Naive thymus-derived CD8-positive, alpha-beta T cell (primary cell): ENCODE results near the gene CYP24A1. TPM values are rescaled to one million over a fixed set of nuclear protein-coding genes. Genes with fewer than 3 reads are reported as not detected.
"Not testable (repeated sequence)": the region's sequence is repeated elsewhere in the genome, so short reads cannot be mapped to it uniquely, and the experiment has no call there.

Source experiments
- ATAC-seq, 2 donors: fragments of 150-1000 bp; cut with Tn5 transposase in 1 of 2; sonication (Bioruptor Pico), chemical (Tn5 transposase) in 1 of 2; 1 replicate in 1 of 2; 2 replicates in 1 of 2; pipeline ENCODE4 v1.10.0; 2021; ENCODE audit warnings: mild to moderate bottlenecking in 2 of 2, moderate library complexity in 2 of 2
- POLR2A ChIA-PET: fragments of 350-600 bp; sonication (Branson Sonifier 250); formaldehyde crosslinking; loops from one replicate; lab custom pipeline; 2021; ENCODE audit warnings: antibody characterized with exemption; lab: Charles Lee
- DNase-seq, 10 donors: peaks; one replicate each; pipeline versions ENCODE4 v3.0.0 to v3.0.0-alpha.2; 2020 to 2022
- H3K27ac Mint-ChIP-seq, 10 donors: one replicate each; pipeline ENCODE4 v1.8.0; 2020 to 2022; ENCODE audit warnings: mild to moderate bottlenecking in 10 of 10, mixed read lengths in 10 of 10, moderate library complexity in 4 of 10, inconsistent platforms in 1 of 10
- H3K27me3 Mint-ChIP-seq, 5 donors: one replicate each; pipeline ENCODE4 v1.8.0; 2021 to 2022; ENCODE audit warnings: mixed read lengths in 5 of 5
- H3K36me3 Mint-ChIP-seq, 3 donors: one replicate each; pipeline ENCODE4 v1.8.0; 2020 to 2022; ENCODE audit warnings: mixed read lengths in 3 of 3, mild to moderate bottlenecking in 2 of 3, inconsistent platforms in 1 of 3
- H3K4me1 Mint-ChIP-seq, 4 donors: one replicate each; pipeline ENCODE4 v1.8.0; 2021 to 2022; ENCODE audit warnings: mixed read lengths in 4 of 4
- H3K4me3 Mint-ChIP-seq, 10 donors: one replicate each; pipeline ENCODE4 v1.8.0; 2020 to 2022; ENCODE audit warnings: mild to moderate bottlenecking in 10 of 10, mixed read lengths in 10 of 10, moderate library complexity in 6 of 10, inconsistent platforms in 1 of 10
- H3K9me3 Mint-ChIP-seq, 9 donors: one replicate each; pipeline ENCODE4 v1.8.0; 2020 to 2022; ENCODE audit warnings: mixed read lengths in 9 of 9, mild to moderate bottlenecking in 3 of 9, inconsistent platforms in 1 of 9, moderate library complexity in 1 of 9
- polyA plus RNA-seq, 3 donors: library from polyadenylated mRNA; unstranded; fragments of 300-500 nt; fragmentation: Illumina TruSeq; gene quantifications; one replicate each; pipeline ENCODE4 v1.2.3, GENCODE V29; 2021
- total RNA-seq, 8 experiments: library from RNA in 2 of 8; stranded (reverse) in 2 of 8; gene quantifications; one replicate each; pipeline ENCODE4 v1.2.3 and lab custom pipeline; 2021 to 2026

Gene CYP24A1
- total and polyA plus RNA-seq, 5 experiments from 2014 or later: 0.47 TPM; not detected in 4

DNA sequence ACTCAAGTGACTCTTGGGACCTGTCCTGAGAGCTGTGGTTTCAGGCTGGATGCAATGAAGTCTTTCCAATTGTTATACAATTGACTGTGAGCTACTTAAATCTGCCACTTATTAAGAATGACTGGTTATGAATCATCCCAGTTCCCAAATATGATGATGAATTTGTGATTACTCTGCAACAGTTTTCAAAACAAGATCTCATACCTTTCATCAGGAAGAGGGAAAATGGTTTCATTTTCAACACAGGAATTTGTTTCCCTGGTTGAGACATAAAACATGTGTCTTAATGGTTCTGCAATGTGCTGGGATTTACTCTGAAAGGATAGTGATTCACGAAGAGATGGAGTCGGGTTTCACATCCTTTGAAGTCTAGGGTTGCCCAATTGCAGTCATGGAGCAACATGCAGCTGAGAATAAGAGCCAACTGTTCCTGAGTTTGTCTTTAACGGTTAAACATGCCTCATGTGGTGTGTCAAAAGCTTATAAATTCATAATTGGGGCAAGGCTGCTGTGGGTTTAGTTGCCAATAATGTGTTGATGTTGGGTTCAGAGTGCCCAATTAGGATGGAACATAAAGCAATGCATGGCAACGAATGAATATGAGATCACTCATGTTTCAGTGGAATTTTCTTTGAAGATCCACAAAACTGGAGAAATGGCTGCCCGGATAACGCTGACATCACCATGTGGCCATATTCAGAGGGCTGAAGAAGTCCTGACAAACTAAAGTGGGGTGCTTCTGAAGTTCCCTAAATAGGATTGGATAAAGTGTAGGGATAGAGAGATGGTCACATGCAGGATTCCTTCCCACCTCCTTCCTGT lies 41.0 kb downstream of the CYP24A1 start:
- H3K36me3 Mint-ChIP-seq: peaks cover 0 to 4% (median 0%) of the 10 kb centered on the region in 3 donors
- no peak overlapping the region for H3K27ac Mint-ChIP-seq
- peaks cover 0 to 8% (median 1%) of the 10 kb centered on the region in 9 donors for H3K9me3 Mint-ChIP-seq
- no peak overlapping the region for H3K4me3 Mint-ChIP-seq
- POLR2A ChIA-PET: no interaction called here
- no peak for DNase-seq
- H3K4me1 Mint-ChIP-seq: no peaks in the 10 kb centered on the region
- no peak for ATAC-seq
- peaks cover 2 to 12% (median 8%) of the 10 kb centered on the region in 5 donors for H3K27me3 Mint-ChIP-seq

DNA sequence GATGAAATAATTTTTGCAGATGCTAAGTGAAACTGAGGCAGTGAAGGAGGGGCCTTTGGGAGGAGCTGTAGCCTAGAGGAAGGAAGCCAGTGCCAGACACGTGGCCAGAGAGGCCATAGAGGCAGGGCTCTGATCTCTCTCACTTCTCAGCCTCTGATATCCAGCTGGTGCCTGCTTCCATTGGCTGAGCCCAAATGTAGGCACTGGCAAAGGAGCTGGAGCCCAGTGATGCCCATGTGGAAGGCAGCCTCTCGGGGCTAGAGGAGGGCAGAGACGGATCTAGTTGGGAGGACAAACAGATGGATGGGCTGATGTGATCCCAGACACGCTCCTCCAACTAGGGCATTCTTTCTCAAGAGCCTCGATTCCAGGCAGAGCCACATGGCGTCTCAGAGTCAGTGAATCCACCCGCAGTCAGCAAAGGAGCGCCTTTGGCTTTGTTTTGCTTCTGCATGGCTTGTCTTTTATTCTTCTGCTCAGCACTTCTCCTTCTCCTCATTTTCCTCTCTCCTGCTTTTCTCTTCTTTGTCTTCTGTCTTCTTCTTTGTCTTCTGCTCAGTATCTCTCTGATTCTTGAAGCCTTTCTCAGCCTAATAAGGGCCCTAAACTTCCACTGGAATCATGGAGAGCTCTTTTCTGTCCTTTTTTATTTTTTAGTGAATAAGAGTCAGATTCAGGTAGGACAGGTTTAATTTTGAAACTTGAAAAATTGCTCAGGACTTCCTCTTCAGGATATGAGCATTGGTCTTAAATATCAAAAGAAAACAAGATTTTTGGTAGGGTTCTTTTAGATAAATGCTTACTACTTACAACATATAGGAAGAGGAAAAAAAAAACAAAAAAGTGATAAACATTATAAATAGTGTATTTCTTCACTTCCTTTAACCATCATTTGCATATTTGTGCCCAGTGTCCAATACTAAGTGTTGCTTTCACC lies 41.8 kb downstream of the CYP24A1 start:
- Mint-ChIP-seq H3K27me3 (peaks cover 2 to 12% (median 8%) of the 10 kb centered on the region in 5 donors), H3K36me3 (peaks cover 0 to 4% (median 0%) of the 10 kb centered on the region in 3 donors), H3K4me1 (no peaks in the 10 kb centered on the region), H3K9me3 (peaks cover 0 to 8% (median 1%) of the 10 kb centered on the region in 9 donors), H3K4me3 (no peak overlapping the region), H3K27ac (peak overlapping the region in 1 of 10 donors; percentile 26)
- DNase-seq: no peak
- POLR2A ChIA-PET: no interaction called here
- no peak for ATAC-seq

DNA sequence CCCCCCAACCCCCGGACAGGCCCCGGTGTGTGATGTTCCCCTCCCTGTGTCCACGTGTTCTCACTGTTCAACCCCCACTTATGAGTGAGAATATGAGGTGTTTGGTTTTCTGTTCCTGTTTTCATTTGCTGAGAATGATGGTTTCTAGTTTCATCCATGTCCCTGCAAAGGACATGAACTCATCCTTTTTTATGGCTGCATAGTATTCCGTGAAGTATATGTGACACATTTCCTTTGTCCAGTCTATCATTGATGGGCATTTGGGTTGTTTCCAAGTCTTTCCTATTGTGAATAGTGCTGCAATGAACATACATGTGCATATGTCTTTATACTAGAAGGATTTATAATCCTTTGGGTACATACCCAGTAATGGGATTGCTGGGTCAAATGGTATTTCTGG lies 42.7 kb downstream of the CYP24A1 start:
- H3K27ac Mint-ChIP-seq, H3K9me3 Mint-ChIP-seq, H3K4me3 Mint-ChIP-seq, H3K4me1 Mint-ChIP-seq, POLR2A ChIA-PET, H3K36me3 Mint-ChIP-seq, ATAC-seq, DNase-seq: not testable (repeated sequence)
- peaks cover 2 to 12% (median 8%) of the 10 kb centered on the region in 5 donors for H3K27me3 Mint-ChIP-seq

DNA sequence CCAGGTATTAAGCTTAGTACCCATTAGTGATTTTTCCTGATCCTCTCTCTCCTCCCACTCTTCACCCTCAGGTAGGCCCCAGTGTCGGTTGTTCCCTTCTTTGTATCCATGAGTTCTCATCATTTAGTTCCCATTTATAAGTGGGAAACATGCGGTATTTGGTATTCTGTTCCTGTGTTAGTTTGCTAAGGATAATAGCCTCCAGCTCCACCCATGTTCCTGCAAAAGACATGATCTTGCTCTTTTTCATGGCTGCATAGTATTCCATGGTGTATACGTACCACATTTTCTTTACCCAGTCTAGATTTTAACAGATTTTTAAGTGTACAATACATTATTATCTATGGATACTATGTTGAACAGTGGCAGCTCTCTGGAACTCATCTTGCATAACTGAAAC lies 44.4 kb downstream of the CYP24A1 start:
- Mint-ChIP-seq H3K27ac (peak overlapping the region in 1 of 10 donors; percentile 18), H3K9me3 (peaks cover 0 to 8% (median 1%) of the 10 kb centered on the region in 9 donors), H3K4me1 (no peaks in the 10 kb centered on the region), H3K4me3 (no peak overlapping the region), H3K27me3 (peaks cover 2 to 12% (median 8%) of the 10 kb centered on the region in 5 donors), H3K36me3 (peaks cover 0 to 4% (median 0%) of the 10 kb centered on the region in 3 donors)
- no peak for DNase-seq
- POLR2A ChIA-PET: no interaction called here
- ATAC-seq: no peak

DNA sequence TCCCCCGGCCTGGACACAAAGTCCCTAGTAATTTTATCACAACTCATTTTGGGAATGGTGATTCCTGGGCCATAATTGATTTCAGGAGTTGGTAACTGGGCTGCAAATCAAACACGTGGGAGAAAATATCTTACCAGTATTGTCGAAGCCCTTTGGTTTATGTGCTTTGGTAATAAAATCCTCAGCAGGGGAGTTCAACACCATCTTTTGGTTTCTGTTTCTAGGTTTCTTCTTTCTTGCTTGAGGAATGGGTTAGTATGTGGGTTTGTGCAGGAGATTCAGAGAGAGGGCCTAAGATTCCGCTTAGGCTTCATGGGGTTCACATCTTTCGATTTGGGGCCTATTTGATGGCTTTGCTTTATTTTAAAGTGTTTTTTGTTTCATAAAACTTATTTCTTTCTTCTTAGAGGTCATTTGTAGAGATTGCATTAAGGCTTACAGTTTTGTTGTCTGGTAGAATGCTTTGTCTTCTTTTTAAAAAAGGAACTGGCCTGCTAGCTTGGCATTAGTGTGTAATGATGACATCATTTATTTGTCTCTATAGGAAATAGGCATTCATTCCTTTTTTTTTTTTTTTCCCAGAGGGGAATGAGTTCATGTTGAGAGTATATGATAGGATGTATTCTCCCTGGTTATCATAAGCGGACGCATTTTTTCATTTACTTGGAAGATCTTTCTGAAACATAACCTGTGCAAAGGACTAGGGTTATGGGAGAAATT lies 45.8 kb downstream of the CYP24A1 start:
- Mint-ChIP-seq H3K36me3 (peaks cover 0 to 4% (median 0%) of the 10 kb centered on the region in 3 donors), H3K27me3 (peaks cover 2 to 12% (median 8%) of the 10 kb centered on the region in 5 donors), H3K4me1 (no peaks in the 10 kb centered on the region), H3K4me3 (no peak overlapping the region), H3K9me3 (peaks cover 0 to 8% (median 1%) of the 10 kb centered on the region in 9 donors), H3K27ac (peak overlapping the region in 1 of 10 donors; percentile 7)
- POLR2A ChIA-PET: interaction anchor here (0.7 kb wide), 1 partner anchor 13 kb away, joined by 4 read pairs; no protein-coding TSS in a partner anchor
- DNase-seq (no peak), ATAC-seq (no peak)

DNA sequence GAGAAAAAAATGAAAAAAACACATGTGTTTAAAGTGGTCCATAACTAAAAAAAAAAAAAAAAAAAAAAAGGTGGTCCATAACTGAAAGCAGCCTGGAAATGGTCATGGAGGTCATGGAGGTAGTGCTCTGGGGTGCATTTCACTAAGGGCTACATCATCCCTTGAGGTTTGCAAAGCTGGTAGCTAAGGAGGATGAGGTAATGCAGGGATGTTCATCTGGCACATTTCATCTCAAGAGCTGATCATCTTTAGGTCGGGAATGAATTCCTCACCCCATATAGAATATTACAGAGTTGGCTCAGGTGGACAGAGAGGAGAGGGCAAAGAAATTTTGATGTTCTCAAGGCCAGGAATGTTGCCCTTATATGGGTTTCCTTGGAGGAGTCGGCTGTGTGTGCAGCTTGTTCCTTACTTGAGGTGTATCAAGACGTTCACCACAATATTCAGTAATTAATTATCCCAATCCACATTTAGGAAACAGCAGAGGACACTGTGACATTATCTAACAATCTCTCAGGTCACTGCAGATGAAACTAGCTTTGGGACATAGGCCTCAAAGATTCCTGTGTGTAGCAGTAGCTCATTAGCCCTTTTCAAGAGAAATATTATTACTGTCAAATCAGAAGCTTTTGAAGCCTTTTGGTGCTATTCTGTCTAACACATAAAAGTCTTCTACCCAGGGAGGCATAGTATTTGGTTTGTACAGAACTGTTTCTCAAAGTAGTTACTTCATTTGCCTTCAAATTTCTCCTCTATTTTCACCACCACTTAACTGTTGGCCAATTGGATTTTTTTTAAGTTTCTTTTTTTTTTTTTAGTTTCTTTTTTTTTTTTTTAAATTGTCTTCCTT lies 46.8 kb downstream of the CYP24A1 start:
- DNase-seq: no peak
- Mint-ChIP-seq H3K27me3 (peaks cover 2 to 9% (median 5%) of the 10 kb centered on the region in 5 donors), H3K4me1 (peaks cover 0 to 2% (median 0%) of the 10 kb centered on the region in 4 donors), H3K36me3 (peaks cover 0 to 4% (median 0%) of the 10 kb centered on the region in 3 donors), H3K4me3 (no peak overlapping the region), H3K9me3 (peaks cover 0 to 8% (median 1%) of the 10 kb centered on the region in 9 donors), H3K27ac (peak overlapping the region in 1 of 10 donors; percentile 39)
- POLR2A ChIA-PET: interaction anchor here (0.7 kb wide), 1 partner anchor 14 kb away, joined by 4 read pairs; no protein-coding TSS in a partner anchor
- no peak for ATAC-seq

DNA sequence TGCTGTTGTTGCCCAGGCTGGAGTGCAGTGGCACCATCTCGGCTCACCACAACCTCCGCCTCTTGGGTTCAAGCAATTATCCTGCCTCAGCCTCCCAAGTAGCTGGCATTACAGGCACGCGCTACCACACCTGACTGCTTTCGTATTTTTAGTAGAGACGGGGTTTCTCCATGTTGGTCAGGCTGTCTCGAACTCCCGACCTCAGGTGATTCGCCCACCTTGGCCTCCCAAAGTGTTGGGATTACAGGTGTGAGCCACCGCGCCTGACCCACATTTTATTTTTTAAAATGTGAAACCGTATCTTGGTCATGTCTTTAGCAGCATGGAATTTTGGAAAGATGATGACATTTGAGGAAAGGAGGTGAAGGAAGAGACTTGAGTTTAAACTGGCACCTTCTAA lies 47.5 kb downstream of the CYP24A1 start:
- ATAC-seq, H3K4me3 Mint-ChIP-seq, H3K36me3 Mint-ChIP-seq, H3K4me1 Mint-ChIP-seq, H3K27me3 Mint-ChIP-seq, DNase-seq, H3K27ac Mint-ChIP-seq, POLR2A ChIA-PET, H3K9me3 Mint-ChIP-seq: not testable (repeated sequence)

DNA sequence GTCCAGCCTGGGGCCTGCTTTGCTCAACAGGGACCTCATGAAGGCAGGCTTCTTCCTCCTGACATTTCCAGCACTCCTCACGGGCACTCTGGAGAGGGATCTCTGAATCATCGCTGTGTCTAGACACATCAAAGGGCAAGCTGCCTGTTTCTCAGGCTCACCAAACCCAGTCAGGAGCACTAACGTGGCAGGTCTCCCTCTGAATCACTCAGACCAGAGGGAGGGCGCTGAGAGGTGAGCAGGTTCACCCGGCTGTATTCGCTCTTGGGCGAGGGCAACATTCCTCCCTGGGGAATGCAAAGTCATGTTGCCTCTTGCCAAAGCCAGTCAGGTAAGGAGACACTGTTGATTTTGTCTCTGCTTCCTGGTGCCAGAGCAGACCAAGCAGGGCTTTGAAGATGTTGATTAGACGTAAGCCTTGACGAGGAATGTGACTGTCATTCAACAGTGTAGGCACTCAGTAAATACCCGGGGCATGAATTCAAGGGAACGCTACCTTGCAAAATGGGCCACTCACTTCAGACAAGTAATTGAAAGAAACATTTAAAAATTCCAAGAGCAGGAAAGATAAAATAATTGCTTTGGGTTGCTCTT lies 50.1 kb downstream of the CYP24A1 start:
- peaks cover 0 to 2% (median 0%) of the 10 kb centered on the region in 5 donors for H3K27me3 Mint-ChIP-seq
- H3K4me3 Mint-ChIP-seq: no peak overlapping the region
- ATAC-seq: no peak
- peaks cover 0 to 2% (median 0%) of the 10 kb centered on the region in 4 donors for H3K4me1 Mint-ChIP-seq
- no peaks in the 10 kb centered on the region for H3K36me3 Mint-ChIP-seq
- POLR2A ChIA-PET: no interaction called here
- DNase-seq: no peak
- no peaks in the 10 kb centered on the region for H3K9me3 Mint-ChIP-seq
- no peak overlapping the region for H3K27ac Mint-ChIP-seq

DNA sequence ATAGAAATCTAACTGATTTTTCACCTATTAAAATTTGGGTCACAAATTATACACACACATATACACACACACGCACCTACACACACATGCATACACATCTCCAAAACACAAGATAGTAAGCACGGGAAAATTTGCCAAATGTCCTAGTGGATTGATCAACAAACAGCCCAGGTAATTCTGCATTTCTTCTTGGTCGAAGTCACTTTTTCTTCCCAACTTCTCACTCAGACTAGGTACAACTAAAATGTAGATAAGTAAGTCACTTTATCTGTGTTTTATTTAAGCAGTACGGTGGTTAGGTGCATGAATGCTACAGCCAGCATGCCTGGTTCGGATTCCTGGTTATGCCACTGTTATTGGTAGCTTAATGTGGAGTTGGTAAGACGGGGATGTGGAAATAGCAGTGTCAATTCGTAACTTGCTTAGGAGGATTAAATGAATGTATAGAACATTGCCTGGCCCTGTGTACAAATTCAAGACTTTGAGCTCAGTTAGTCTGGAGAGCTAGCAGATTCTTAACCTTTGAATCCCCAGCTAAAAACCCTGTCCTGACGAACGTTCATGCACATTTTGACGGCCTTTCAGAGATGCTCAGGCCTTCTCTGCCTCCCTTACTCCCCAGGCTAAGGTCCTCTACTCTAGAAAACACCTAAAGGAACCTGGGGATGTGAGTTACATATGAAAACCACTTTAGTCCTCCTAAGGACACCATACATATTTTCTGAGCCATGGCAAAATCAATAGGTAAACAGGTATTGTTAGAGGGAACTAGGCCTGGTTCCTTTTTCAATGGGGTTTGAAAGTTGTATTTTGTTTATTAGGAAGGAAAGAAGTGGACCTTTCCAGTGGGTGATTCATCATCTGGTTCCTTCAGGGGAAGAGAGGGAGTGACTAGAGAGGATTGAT lies 50.9 kb downstream of the CYP24A1 start:
- Mint-ChIP-seq H3K9me3 (no peaks in the 10 kb centered on the region), H3K27me3 (peaks cover 0 to 2% (median 0%) of the 10 kb centered on the region in 5 donors), H3K4me1 (peaks cover 0 to 2% (median 0%) of the 10 kb centered on the region in 4 donors), H3K4me3 (no peak overlapping the region), H3K36me3 (no peaks in the 10 kb centered on the region), H3K27ac (no peak overlapping the region)
- POLR2A ChIA-PET: no interaction called here
- ATAC-seq (no peak), DNase-seq (no peak)

DNA sequence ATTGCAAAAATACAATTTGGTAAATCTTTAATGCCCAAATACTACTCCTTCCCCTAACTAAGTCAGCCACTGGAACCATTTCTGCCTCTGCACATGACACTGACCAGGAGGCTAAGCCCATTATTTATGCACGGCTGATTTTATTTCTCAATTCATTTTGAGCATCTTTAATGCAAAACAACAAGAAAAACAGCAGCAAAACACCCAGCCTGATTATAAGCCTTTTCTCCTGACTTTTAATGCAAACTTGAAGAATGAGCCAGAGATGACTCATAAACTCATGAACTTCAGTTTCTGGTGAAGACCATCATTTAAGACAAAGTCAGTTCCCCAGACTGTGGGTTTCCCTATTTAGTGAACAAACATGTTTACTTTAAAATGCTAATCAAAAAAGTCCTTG lies 51.6 kb downstream of the CYP24A1 start:
- POLR2A ChIA-PET: no interaction called here
- peaks cover 0 to 2% (median 0%) of the 10 kb centered on the region in 4 donors for H3K4me1 Mint-ChIP-seq
- peaks cover 0 to 2% (median 0%) of the 10 kb centered on the region in 5 donors for H3K27me3 Mint-ChIP-seq
- ATAC-seq (no peak), DNase-seq (no peak)
- no peaks in the 10 kb centered on the region for H3K36me3 Mint-ChIP-seq
- no peak overlapping the region for H3K4me3 Mint-ChIP-seq
- H3K27ac Mint-ChIP-seq: peak overlapping the region in 1 of 10 donors; percentile 70
- H3K9me3 Mint-ChIP-seq: no peaks in the 10 kb centered on the region
